Transverse colon (tissue), 3 donors: ENCODE results near the gene ST3GAL4.

Source experiments
- POLR2A ChIP-seq: fragments of 450-650 bp; IDR thresholded peaks from one replicate; pipeline ENCODE4 v1.6.1; 2016; ENCODE audit warnings: antibody characterized with exemption, mild to moderate bottlenecking, moderate library complexity
- TF ChIP-seq, protein P1 (sequence below), 5 experiments: fragments of 200-600 bp in 3 of 5; fragments of 450-650 bp in 2 of 5; sonication (generic) in 3 of 5; IDR thresholded peaks; 1 replicate in 2 of 5; 2 replicates in 3 of 5; pipeline ENCODE4 v1.5.1; 2016 to 2017; ENCODE audit warnings: antibody characterized with exemption in 5 of 5, inconsistent platforms in 3 of 5, mild to moderate bottlenecking in 2 of 5, moderate library complexity in 1 of 5

DNA sequence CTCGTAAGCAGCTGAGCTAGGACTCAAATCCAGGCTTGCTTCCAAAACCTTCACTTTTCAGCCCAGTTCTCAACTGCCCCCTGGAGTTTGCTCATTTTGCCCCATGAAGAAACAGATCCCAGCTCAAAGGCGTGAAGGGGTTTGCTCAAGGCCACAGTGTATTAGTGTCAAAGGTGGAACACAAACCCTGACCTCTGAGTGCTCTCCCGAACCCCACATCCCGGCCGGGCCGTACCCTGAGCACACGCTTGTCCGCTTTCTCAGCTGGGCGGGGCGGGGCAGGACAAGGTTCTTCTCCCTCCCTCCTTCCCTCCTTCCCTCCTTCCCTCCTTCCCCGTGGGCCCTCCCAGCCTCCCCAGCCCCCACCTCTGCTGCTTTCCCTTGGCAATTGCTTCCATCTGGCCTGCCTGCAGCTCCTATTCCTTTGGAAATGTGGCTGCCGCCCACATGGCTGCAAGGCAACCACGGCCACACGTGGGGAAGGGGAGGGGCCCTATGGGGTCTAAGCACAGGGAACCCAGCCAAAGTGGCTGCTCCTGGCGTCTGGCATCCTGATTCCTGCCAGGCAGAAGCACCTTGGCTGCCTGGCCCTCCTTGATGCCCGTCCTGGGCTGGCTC, 4.1 kb downstream of the ST3GAL4 start:
- TF ChIP-seq, protein P1, sequence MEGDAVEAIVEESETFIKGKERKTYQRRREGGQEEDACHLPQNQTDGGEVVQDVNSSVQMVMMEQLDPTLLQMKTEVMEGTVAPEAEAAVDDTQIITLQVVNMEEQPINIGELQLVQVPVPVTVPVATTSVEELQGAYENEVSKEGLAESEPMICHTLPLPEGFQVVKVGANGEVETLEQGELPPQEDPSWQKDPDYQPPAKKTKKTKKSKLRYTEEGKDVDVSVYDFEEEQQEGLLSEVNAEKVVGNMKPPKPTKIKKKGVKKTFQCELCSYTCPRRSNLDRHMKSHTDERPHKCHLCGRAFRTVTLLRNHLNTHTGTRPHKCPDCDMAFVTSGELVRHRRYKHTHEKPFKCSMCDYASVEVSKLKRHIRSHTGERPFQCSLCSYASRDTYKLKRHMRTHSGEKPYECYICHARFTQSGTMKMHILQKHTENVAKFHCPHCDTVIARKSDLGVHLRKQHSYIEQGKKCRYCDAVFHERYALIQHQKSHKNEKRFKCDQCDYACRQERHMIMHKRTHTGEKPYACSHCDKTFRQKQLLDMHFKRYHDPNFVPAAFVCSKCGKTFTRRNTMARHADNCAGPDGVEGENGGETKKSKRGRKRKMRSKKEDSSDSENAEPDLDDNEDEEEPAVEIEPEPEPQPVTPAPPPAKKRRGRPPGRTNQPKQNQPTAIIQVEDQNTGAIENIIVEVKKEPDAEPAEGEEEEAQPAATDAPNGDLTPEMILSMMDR (IDR thresholded peaks at IDR 0.05), result no peak
- no peak for TF ChIP-seq POLR2A
